Left cardiac atrium (tissue), 4 donors: ENCODE data around the gene KIF19. TPM values are rescaled to one million over a fixed set of nuclear protein-coding genes. Genes with fewer than 3 reads are reported as not detected.

ENCODE experiments used
- ATAC-seq, 2 donors: fragments of 200-7000 bp; cut with Tn5 transposase; one replicate each; pipeline ENCODE4 v1.9.1; 2020; ENCODE audit warnings: mild to moderate bottlenecking in 2 of 2, moderate library complexity in 2 of 2
- DNase-seq: peaks from one replicate; pipeline ENCODE4 v3.0.0-alpha.2; 2020
- intact Hi-C, 2 donors: fragments of 100-400 bp; cut with DNase I; formaldehyde crosslinking; loops; one replicate each; pipeline versions ENCODE4 v1.14.1 to v1.15.1; 2022 to 2023
- total RNA-seq, 2 donors: library from RNA; stranded (reverse); fragmentation: NEBNext Ultra II Directional; extraction: Animal tissue kit (Norgen Biotek cat#: 25700); gene quantifications; one replicate each; pipeline ENCODE4 v1.2.1, GENCODE V29; 2021
- donor health status: DM: no; HTN: yes; CAD: no.
- donor health status: DM: no; HTN: yes; CAD: no; lungs with severe emphysema.
- donor health status: DM: yes; HTN: yes; CAD: no.
- donor health status: Dilated cardiomyopathy.

The KIF19 gene
- total RNA-seq, 2 donors from 2014 or later = 0.62 to 1.6 TPM

GRCh38 chr17:74373838-74374606, 48.0 kb downstream of the KIF19 start:
- DNase-seq (no peak), ATAC-seq (peak in 1 of 2 donors; percentile 23)
- intact Hi-C loops = no loop called here

GRCh38 chr17:74374858-74375257, 48.8 kb downstream of the KIF19 start:
- ATAC-seq (no peak), DNase-seq (no peak)
- intact Hi-C loops = no loop called here

- intact Hi-C loops = loop anchor here (1.0 kb wide), 1 partner anchor 78 kb away; no protein-coding TSS in a partner anchor
- peak; percentile 95 for DNase-seq
- ATAC-seq = peak; percentile 95 to 96
These were observed 53.6 kb downstream of the KIF19 start for GRCh38 chr17:74379495-74380085.

DNA sequence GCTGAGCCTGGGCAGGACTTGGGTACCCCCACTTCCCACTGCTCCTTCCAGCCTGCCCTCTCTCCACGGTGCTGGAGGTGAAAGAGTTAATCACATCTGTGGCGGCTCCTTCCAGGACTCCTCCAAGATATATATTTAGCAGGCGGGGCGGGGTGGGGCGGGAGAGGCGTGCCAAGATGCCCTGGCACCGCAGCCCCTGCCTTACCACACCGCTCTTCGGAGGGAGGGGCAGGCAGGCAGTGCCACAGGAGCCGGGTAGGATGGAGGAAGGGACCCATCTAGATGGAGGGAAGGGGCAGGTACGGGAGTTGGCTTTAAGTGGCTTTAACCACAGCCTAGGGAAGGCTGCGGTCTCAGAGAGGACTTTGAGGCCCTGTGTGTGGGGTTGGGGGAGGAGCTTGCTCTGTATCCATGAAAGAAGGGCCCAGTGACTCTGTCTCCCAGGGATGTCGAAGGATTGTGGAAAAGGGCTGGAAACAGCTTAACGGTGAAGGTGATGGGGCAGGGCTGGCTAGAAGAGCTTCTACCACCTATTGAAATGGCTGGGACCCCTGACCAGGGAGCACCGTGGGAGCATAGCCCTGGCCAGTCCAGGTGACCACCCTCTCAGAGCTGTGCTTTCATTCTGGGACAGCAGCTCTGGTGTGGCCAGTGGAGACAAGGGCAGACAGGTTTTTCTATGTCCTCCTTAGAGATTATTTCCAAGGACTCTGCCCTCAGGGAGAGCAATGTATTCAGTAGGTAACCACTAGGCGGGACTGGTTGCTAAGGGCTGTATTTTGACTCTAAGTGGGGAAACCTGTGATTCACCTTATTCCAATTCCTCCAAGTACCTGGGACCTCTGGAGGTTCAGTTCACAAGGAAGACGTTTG, 54.3 kb downstream of the KIF19 start:
- no peak for DNase-seq
- intact Hi-C loops = no loop called here
- ATAC-seq = peak; percentile 58 to 81

- intact Hi-C loops = no loop called here
- DNase-seq = no peak
- no peak for ATAC-seq
These were observed 55.2 kb downstream of the KIF19 start for GRCh38 chr17:74380959-74381808.

DNA sequence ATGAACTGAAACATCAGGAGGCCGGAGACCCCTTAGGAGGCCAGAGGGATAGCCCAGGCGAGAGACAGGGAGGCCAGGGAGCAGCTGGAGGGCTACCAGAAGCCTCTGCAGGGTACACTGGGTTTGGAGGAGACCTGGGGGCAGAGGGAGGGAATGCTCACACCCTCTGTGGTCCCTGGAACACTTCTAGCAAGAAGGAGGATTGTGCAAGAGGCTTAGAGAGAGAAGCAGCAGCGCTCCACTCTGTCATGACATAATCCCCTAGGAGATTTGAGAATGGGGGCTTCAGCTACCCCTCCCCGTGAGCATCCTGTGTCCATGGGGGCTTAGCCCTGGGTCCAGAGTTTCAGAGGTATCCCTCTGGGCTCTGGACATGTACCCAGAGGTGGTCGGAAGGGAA, 57.1 kb downstream of the KIF19 start:
- ATAC-seq (no peak), DNase-seq (no peak)
- intact Hi-C loops = no loop called here

- intact Hi-C loops = loop anchor here in 1 of 2 donors (5.0 kb wide), 1 partner anchor 42 kb away; no protein-coding TSS in a partner anchor
- ATAC-seq = no peak
These were observed 59.2 kb downstream of the KIF19 start for GRCh38 chr17:74385201-74385600.

DNA sequence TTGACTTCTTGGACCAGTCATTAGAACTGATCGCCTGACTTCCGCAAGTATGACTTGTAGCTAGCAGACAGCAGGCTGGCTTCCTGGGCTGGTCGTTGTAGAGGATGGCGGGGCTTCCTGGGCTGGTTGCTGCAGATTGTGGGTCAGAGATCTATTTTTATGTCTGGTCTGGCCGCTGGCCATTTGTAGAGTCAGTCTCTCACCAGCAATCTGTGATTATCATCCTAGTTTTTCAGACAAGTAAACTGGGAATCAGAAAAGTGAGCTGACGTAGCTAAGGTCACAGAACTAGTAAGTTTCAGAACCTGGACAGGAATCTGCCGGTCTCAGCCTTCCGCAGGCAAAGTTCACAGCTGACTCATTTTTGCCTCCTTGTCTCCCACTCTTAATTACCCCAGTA, 60.4 kb downstream of the KIF19 start:
- intact Hi-C loops = loop anchor here in 1 of 2 donors (5.0 kb wide), 1 partner anchor 41 kb away; no protein-coding TSS in a partner anchor
- ATAC-seq = peak; percentile 76 to 83
- DNase-seq = peak; percentile 75

More at GRCh38 chr17:74385201-74385600, 59.2 kb downstream of the KIF19 start:
- no peak for DNase-seq

DNA sequence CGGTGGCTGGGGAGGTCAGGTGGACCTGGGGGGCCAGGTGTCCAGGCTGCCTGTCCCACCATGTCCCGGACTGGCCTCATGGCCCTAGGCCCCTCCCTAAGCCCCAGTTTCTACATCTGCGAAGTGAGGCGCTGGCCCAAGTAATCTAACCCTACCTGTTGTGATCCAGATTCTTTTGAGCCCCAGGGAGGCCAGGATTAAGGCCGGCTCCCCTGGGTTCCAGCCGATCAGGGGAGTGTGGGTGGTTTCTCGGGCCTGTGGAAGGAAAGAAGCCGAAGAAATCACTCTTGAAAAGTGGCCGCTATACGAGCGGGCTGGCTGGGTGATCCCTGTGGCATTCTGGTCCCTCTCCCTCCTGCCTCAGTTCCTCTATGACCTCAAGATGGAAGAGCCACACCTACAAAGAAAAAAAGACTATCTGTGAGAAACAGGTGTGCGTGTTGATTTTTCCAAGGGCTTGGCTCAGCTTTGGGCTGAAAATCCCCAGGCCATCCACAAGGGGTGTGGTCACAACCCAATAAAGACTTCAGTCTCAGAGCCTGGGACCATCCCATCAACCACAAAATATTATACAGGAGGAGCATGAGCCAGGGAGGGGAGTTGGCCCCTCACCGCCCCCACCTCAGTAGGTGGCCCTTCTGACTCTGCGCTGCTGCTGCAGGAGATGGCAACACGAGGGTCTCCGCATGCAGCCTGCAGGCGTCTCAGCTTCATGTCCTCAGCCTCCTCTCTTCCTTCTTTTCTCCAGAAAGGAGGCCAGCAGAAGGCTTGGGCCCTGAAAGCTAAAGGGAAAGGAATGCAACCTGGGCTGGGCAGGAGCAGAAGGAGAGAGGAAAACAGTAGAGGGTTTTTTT, 61.6 kb downstream of the KIF19 start:
- ATAC-seq = no peak
- intact Hi-C loops = loop anchor here in 1 of 2 donors (5.0 kb wide), 1 partner anchor 40 kb away; no protein-coding TSS in a partner anchor
- no peak for DNase-seq

DNA sequence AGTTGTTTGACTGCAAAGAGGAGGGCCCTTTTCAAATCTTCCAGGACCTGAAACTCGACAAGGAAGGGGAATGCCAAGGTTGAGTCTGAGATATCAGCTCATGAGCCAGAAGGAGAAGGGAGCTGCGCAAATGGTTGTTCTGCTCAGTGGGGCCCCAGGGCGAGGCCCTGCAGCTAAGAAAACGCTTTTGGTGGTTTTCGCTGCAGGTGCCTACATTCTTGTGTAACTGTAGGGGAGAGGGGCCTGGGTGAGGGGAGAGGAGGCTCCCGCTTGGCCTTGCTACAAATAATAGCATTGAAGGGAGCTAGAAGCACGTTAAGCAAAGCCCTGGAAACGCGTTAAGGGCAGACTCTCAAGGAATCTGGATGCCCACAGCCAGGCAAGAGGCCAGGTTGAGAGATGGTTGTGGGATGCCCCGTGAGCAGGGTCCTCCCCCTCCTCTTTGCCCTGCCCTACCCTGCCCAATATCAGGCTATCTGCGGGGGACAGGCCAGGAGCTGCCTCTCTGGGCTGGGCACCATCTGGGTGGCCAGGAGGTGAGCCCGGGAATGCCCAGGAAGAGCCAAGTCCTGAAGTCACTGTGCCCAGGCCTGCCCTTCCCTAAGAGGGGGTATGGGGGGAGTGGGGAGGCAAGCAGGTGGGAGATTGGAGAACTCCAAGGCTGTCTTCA, 63.2 kb downstream of the KIF19 start:
- no peak for DNase-seq
- intact Hi-C loops = loop anchor here in 1 of 2 donors (5.0 kb wide), 1 partner anchor 38 kb away; no protein-coding TSS in a partner anchor
- no peak for ATAC-seq

- no peak for DNase-seq
- intact Hi-C loops = loop anchor here in 1 of 2 donors (5.0 kb wide), 1 partner anchor 37 kb away; no protein-coding TSS in a partner anchor
- no peak for ATAC-seq
These were observed 64.1 kb downstream of the KIF19 start for GRCh38 chr17:74389937-74390679.

- intact Hi-C loops = no loop called here
- DNase-seq = no peak
- peak in 1 of 2 donors; percentile 76 for ATAC-seq
These were observed 64.9 kb downstream of the KIF19 start for GRCh38 chr17:74390680-74391653.

DNA sequence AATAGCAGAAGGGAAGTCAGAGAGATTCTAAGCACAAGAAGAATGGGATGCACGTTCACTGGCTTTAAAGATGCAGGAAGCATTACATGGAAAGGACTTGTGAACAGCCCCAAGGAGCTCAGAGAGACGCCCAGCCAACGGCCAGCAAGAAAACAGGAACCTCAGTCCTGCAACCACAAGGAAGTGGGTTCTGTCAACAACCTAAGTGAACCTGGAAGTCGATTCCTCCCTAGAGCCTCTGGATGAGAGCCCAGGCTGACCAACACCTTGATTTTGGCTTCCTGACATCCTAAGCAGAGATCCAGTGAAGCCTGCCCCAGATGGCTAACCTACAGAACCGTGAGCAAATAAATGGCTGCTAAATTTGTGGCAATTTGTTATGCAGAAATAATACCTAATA, 65.7 kb downstream of the KIF19 start:
- no peak for ATAC-seq
- no peak for DNase-seq
- intact Hi-C loops = no loop called here

- DNase-seq = no peak
These were observed 66.8 kb downstream of the KIF19 start for GRCh38 chr17:74392848-74393247.

GRCh38 chr17:74393346-74393942, 67.4 kb downstream of the KIF19 start:
- ATAC-seq = peak in 1 of 2 donors; percentile 58
- intact Hi-C loops = no loop called here
- no peak for DNase-seq

More at GRCh38 chr17:74392848-74393247, 66.8 kb downstream of the KIF19 start:
- intact Hi-C loops = no loop called here
- no peak for ATAC-seq
